ENCODE measurements around the gene NRXN3.

Gene NRXN3

DNA sequence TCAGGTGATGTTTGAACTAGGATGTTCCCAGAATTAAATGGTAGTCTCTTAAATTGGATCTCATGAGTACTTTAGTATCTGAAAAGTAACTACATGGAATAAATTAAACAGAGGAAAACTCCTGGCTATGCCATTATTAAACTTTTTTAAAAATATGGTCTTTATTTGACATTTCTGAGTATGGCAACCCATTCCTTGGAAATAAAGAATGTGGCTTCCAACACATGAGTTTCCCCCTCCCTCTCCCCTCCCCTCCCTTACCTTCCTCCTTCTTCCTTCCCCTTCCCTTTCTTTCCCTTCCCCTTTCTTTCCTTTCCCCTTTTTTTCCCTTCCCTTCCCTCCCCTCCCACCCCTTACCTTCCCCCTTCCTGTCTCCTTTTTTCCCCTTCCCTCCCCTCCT, 1100.9 kb downstream of the NRXN3 start:
- DNase-seq: no peak

DNA sequence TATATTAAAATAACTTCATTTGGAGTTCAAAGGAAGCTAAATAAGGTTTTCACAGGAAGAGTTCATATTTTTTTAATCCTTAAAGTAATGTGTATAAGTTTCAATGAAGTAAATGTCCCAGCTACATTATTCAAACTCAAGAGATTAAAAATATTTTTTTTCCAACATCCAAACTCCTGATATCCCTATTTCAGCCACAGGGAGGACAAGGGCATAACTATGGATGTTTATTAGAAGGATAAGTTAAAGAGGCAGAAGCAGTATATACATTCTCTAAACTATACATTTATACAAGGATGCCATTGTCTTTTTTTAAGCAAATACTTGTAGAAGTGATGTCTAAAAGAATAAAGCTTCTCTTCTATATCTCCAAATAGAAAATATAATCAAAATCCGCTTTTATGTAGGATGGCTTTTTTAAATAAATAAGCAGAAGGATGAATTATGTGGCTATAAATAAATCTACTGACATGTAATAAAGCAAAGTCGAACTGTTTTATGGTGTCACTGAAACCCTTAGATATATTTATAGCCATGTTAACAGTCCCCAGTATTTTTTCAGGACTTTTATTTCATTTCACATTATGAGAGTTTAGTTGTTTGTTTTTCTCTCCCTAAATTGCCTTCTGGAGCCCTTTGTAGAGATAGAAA, 1104.6 kb downstream of the NRXN3 start:
- DNase-seq: no peak

DNA sequence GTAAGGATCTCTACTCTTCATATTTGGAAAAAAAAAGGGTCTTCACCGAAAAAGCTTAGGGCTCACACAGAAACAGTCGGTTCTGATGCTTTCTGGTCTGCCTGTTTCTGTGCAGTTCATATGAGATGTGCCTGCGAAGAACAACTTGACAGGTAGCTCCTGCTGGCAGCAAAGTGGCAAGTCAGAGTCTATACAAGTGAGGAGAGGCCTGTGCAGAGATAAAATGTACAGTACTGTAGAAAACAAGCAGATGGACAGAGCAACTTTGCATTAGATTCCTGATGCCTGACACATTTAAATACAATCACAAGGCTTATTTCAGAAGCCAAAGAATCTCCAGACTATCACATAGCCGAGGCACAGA, 1105.1 kb downstream of the NRXN3 start:
- DNase-seq: no peak

DNA sequence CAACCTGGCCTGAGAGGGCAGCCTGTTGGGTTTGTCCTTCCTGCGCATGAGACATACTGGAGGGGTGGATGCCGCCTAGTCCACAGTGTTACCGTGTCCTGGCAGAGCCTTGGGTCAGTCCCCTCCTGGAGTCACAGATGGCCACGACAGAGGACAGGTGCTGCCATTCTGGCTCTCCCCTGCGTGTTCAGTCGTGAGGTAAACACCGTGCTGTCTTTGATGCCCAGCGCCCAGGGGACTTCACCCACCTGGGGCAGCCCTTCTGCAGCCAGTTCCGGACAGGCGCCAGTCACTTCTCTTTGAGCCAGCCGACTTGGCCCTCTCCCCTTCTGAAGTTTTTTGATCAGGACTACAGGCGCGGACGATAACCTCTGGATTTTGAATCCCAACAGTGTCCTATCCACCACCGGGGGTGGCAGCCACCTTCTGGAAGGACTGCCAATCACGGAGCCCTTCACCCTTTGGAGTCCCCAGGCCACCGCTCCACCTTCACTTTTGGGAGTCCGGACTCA, 1108.2 kb downstream of the NRXN3 start:
- no peak for DNase-seq

DNA sequence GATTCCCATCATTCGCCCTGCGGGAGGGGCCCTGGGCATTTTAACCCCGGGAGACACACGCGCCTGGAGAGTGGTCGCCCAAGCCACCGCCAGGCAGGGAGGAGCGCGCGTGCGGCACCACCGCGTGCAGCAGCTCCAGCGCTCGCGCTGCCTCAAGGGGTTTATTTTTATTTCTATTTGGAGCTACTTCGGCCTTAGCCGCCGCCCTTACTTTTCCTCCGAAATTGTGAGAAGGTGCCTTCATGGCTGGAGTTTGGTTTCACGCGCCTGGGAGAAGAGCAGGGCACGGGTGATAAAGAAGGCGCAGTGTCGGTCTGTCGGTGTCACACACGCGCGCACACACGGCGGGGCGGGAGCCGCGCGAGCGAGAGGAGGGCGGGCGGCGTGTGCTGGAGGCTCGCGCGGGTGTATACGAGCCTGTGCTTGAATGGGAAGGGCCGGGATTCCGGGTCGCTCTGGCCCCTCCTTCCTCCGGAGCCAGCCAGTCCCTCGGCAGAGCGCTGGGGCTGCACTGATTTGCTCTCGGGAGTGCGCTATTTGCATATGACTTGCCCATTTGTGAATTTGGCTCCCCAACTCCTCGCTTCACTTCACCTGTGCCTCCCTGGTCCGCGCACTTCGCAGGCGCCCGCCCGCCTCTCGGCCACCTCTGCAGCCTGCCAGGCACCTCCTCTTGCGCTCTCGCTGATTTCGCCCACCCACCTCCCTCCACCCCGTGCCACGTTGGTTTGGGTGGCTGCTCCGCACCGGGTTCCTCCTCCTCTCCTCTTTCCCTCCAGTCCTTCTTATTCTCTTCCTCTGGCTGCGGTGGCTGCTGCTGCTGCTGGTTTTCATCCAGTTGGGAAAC, 1108.8 kb downstream of the NRXN3 start:
- DNase-seq: peak in 1 of 2 donors; percentile 25

DNA sequence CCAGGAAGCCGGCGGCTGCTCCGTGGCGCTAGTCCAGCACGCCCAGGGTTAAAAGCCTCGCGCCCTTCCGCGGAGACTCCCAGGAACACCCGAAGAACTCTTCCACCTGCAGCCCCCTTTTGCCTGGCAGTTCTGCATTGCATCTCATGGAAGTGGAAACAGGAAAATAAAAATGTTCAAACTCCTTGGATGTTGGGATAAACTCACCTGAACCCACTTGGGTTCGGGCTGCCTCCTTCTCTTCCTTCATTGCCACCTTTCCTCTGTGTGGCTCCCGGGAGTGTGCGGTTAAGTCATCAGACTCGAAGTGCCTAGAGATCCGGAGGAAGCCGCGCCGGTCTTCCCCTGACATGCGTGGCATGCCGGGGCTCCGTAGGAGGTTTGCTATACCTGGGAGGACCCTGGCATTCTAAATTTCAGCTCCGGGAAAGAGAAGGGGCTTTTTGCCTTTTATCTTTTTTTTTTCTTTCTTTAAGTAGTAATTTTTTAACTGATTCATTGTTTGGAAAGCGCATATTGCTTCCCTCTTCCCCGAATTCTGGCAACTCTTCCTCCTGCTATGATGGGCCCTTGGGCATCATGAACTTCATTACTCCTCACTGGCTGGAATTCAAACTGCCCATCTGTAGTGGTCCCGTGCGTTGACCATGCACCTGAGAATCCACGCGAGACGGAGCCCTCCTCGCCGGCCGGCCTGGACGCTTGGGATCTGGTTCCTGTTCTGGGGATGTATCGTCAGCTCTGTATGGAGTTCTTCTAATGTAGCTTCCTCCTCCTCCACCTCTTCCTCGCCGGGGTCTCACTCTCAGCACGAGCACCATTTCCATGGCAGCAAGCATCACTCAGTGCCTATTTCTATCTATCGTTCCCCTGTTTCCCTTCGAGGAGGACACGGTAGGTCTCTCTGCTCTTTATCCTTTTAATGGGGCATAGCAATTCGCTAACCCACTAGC, 1109.7 kb downstream of the NRXN3 start:
- DNase-seq: no peak

DNA sequence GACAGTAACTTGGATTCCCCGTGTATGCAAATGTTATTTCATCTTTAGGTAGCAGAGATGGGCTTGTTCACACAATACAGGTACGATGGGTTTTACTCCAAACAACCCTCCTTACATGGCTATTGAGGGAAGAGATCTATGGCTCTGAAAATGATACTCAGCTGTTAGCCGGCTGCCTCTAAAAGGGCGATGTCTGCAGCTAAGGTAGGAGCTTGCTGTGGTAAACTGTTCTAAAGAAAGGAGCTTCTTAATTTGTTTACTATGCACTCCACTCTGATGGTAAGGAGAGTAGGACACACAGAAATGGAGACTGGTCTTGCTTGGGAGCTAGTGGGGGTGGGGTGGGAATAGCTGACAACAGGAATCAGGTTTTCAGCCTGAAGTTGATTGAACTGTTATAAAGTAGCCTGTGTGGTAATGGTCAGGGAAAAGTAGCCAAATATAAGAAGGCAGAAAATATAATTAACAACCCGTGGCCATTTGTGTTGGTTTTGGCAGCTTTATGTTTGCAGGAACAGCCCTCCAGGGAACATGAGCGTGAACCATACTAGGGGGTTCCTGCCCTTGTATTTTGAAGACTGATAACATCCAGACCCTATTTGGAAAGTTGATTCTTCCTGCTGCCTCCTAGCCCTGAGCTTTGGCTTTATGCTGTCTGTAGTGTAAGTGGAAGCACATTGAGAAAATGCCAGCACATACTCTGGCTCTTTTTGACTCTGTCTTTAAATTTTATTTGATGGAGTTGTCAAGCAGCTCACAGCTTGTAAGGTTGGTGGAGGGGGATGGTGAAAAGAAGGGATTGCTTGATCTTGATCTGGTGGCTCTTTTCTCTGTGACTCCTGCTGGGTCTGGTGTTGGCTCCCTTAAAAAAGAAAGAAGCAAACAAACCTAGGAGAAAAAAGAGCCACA, 1111.3 kb downstream of the NRXN3 start:
- no peak for DNase-seq

DNA sequence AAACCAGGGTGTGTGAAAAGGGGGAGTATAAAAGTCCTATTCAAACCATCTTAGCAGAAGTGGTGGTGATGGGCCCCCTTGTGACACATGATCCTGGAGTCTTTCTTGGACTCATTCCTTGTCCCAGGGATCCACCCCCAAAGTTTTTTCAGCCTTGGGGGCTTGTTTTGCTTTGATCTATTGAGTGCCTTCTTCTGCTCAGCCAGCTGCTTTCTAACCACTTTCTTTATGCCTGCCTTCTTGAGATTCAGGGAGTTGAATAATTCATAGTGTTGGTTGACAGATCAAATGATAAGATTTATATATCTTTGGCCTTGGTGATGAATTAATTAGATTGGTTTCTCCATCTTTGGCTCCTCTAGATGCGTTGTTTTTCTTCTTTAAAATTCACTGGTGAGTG, 1114.4 kb downstream of the NRXN3 start:
- DNase-seq: no peak

DNA sequence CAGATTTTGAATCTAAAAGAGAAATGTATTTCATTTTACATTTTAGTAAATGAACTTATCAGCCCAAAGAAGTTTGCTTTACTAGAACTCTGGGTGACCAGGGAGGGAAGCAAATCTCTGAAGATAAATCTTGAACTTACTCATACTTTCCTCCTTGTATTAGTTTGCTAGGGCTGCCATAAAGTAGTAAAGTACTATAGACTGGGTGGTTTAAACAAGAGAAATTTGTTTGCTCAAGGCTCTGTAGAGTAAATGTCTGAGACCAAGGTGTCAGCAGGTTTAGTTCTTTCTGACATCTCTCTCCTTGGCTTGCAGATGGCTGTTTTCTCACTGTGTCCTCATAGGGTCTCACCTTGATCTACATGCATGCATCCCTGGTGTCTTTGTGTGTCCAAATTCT, 1115.1 kb downstream of the NRXN3 start:
- no peak for DNase-seq

DNA sequence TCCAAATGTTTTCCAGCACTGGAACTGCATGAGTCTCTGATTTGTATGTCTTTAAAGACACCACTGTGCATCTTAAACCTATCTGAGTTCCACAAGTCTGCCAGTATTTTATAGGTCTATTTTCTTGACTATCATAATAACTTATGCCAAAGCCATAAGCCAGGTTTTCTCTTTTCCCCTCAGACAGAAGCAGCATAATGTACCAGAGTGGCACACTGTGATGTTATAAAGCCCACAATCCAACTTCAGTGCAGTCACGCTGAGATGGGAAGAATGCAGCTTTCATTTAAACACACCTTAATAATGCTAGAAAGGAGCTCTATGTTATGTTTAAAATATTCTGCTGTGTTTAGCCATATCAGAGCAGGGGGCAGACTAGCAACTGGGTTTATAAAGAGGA, 1117.8 kb downstream of the NRXN3 start:
- no peak for DNase-seq

DNA sequence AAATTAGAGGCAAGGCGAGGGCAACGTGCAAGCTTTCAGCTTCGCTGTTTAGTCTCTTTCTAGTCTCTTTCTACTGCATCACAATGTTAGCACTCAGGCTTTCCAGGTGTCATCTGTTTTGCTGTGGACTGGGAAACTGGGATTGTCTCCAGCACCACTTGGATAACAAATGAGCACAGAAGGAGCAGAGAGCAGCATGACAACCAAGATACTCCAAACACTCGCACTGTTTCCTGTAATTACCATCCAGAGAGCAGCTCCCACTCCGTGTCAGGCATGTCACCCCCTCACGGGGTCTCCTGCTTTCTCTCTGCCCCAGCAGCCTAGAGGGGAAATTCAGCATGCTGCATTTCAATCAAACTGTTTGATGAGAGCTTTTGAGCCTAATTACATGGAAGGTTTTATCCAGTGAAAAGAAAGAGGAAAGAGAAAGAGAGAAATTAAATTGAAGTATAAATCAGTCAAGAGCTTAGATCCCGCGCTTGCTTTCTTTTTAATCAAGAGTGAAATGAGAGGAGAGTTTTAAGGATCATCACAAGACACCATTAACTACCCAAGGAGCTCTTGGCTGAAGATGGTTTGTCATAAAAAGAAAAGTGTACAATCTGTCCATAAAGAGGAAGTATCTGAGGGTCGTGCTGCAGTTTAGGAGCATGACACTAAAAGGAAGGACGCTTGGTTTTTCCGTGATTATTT, 1123.5 kb downstream of the NRXN3 start:
- peak; percentile 7 to 17 for DNase-seq

DNA sequence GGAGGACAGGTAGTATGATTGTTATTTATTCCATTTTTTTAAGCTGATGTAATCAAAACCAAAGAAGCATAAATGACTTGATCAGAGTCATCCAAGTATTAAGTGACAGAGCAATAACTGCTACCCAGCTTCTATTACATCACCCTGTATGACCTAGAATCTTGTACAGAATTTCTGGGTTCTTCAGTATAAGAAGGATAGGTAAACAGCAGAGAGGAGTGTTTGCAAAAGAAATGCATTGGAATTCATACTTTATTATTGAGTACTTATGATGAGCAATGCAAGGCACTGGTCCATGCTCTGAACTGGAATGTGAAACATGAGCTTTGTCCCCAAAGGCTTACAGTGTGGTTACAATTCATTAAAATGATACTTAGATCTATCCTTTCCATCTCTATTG, 1124.3 kb downstream of the NRXN3 start:
- DNase-seq: no peak

DNA sequence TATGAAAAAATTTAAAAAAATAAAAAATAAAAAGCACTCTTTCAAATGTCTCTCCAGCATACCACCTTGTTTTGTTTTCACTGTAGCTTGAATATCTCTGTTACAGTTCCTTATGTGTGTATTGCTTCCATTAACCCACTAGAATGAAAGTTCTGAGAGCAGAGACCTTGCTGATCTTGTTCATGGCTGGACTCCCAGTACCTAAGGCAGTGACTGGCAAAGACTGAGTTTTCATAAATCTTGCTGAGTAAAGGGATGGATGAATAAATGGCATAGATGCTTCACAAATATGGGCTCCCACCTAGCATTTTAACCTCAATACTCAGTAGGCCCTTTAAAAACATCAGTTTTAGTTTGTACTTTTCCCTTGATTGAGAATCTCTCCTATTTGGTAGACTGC, 1125.2 kb downstream of the NRXN3 start:
- DNase-seq: no peak

DNA sequence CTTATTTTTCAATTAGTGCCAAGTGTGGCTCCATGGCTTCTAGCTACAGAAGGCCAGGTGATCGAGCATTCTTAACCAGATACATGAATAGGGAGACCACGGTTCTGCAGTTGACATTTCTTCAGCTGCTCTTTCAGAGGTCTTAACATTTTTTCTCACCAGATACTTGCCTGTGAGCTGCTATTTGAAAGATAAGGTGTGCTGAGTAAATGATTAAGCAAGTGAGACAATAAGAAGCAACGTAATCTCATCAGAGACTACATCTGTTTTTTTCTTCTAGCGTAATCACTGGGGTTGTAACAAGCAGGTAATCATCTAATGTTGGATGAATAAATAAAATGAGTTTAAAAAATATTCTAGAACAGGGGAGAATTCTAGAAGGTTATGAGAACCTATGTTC, 1128.2 kb downstream of the NRXN3 start:
- DNase-seq: no peak

DNA sequence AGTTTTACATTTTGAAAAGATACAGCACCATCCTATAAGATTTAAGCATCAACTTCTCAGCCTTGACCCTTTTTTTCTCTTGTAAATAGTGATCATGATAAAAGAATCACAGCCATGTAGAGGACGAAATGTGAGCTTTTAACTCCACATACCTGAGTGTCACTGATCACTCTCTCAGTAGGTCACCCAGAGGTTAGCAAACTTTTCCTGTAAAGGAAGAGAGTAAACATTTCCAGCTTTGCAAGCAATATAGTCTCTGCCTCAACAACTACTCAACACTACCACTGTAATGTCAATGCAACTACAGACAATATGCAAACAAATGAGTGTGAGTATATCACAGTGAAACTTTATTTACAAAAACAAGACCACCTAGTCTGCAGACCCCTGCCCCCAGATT, 1129.0 kb downstream of the NRXN3 start:
- DNase-seq: no peak

DNA sequence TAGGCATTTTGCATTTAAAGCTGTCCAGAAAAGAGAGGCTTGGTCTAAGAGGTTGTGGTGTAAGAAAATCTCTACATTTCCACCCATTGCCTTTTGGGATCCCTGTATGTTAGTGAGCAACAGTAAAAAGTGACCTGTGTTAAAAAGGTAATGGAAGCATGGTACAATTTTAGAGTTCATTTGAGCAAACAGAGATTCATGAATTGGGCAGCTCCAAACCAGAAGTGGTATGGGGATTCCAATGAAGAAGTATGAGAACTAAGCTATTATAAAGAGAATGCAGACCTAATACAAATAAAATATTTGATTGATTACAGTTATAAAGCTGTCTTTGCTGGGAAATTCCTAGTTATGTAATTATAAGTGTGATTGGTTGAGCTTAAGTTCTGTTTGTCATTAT, 1134.1 kb downstream of the NRXN3 start:
- DNase-seq: no peak

DNA sequence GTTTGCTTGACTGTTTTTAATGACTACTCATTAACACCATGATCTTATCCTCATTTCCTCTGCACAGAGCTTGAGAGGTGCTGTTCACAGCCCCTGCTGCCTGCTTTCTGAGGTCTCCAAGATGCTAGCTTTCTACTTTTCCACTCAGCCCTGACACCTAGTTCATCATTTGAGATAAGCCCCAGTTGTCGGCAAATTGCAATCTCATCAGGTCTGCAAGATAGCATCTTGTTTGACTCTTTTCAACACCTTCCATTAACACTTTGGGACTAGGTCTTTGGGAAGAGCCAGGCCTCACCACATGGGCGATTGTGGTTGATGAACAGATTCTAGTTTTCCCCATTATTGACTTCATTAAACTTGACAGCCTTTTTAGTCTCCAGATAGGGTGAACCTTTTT, 1136.4 kb downstream of the NRXN3 start:
- no peak for DNase-seq

DNA sequence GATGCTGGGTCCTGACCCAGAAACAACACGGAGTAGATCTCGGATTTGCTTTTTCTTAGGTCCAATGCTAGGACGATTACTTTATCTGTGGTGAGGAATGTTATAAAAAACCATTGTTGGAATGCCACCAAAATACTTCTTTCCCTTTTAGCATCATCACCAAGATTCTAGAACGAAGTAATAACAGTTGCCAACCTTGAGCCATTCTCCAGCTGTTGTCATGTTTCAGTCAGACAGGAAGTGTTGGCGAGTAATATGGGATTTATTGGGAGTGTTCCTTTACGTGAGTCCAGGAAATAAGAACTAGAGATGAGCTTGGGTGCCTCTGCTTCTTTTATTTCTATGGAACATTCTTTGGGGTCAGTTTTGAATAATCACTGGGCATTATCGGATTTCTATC, 1148.2 kb downstream of the NRXN3 start:
- no peak for DNase-seq

DNA sequence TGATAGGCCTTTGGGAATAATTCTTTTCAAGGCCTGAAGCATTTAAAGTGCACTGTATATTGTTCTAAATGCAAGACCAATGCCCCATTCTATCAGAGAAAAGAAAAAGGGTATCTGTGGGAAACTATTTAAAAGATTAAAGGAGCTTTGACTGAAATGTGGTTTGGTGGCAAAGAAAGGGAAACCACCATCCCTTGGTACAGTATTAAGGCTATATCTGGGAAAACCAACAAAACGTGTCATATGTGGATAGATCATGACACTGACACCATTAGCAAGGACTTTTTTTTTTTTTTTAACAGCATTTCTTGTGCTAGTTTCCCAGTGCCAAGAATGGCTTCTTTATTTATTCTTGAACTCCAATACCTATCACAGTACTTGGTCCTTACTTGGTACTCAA, 1150.4 kb downstream of the NRXN3 start:
- no peak for DNase-seq

DNA sequence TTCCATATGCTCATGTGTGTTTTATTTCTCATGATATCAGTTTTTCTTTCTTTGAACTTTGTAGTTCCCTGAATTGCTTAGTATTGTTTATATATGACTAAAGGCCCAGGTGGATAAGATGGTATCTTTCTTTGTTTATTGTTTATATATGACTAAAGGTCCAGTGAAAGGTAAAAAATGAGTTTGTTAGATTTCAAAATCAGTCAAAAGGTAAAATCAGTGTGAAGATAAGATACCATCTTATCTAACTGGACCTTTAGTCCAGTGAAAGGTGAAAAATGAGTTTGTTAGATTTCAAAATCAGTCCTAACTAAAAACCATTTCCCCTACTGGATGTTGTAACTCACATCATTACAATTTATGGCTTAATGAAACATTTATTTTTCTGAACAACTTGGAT, 1150.9 kb downstream of the NRXN3 start:
- no peak for DNase-seq

DNA sequence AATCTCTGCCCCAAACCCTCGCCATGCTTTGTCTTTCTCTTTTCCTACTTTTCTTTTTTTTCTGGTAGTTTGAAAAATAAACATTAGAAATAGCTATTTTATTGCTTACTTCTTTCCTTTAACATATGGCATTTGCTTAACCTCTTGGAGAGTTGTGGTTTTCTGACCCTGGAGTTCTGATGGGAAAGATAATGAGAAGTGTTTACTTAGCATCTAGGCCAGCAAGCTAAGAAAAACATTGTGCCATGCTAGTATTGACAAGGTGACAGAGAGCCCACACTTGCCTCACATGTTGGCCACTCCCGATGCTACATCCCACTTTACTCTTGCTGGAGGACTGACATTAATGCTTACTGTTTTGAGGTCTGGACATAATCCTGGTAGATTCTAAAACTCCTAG, 1154.9 kb downstream of the NRXN3 start:
- no peak for DNase-seq

DNA sequence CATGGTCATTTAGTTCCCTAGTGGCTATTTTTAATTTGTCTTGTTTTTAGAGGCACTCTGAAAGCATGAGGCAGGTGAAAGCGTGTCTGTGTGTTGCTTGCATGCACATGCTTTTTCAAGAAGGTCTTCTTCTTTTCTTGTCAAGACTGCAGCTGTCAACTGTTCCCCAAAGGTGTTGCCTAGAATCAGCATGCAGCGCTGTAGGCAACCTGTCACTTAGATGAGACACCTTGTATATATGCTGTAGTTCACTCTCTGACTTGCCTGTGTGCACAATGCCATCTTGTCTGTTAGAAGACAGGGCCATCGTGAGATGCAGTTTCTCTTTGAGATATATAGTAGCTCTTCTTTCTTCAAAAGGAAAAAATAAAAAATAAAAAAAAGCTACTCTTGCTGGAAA, 1155.4 kb downstream of the NRXN3 start:
- DNase-seq: no peak
